ENCODE data around the gene INSIG2.

Gene INSIG2

DNA sequence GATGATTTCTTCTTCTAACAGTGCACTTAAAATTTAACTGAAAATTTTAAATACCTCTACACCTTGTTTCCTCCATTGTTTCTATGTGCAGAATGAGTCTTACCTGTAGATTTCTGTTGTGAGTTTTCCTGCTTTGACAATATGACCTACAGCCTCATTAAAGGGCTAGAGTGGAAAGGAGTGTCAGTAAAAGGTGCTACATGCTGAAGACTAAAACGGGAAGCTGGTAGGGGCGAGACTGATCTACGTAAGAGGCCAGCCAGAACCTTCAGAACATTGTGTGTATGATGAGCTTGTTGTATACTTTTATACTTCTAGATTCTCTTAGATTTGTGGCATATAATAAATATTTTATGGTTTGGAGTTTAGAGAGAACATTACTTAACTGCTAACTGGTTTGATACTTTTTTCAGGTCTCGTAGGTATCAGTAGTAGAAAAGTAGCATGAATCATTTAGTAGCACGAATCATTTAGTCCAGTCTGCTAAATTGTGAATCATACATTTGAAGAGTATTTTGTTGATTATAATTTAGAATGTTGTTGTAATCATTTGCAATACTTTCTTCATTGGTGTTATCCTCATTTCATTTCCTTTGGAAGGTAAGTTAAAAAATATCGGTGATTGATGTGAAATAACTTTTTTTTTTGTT lies 14.3 kb downstream of the INSIG2 start:
- DNase-seq (ENCODE audit: low read depth in 3 of 3): no peak

- DNase-seq (ENCODE audit: low read depth in 3 of 3): no peak
Measured at GRCh38 chr2:118103951-118104940, 16.0 kb downstream of the INSIG2 start.

DNA sequence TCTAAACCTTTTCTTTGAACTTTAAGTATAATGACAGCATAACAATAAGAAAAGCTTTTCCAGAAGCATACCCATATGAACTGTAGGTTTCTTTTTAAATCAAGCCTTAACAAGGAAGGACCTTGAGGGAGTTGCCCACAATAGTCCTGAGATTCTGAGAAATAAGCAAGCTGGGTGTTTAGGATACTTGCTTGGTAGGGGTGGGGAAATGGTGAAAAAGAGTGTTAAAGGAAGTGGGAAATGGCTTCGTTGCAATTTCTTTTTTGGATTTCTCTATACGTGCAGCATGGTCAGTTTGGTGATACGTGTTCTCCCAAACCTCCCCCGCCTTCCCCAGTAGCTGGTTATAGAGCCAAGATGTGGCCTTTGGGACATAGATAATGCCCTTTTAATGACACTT lies 17.2 kb downstream of the INSIG2 start:
- no peak for DNase-seq (ENCODE audit: low read depth in 3 of 3)

DNA sequence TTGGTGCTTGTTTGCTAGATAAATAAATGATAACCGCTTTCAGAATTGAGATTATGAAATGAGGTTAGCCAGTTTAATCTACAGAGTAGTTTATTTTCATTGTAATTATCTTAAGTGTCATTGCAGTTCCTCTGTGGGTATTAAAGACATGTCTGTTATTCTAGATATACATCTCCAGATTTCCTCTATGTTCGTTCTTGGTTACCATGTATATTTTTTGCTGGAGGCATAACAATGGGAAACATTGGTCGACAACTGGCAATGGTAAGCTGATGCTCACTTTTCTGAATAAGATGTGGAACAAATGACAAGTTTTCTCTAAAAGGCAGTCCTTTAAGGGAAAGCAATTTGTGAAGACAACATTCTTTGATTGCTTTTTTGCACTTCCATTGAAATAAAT lies 18.7 kb downstream of the INSIG2 start:
- no peak for DNase-seq (ENCODE audit: low read depth in 3 of 3)

DNA sequence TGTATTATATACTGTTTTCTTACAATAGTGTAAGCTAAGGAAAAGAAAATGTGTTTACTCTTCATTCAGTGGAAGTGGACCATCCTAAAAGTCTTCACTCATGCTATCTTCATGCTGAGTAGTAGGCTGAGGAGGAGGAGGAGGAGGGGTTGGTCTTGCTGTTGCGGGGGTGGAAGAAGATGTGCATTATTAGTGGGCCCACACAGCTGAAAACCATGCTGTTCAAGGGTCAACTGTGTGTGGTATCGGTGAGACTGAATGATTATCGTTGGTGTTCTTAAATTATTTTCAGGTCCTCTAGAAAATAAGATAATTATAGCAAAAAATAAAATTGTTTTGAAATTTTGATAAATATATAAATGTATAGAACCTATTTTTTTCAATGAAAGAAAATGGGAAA lies 22.0 kb downstream of the INSIG2 start:
- DNase-seq (ENCODE audit: low read depth in 3 of 3): no peak

DNA sequence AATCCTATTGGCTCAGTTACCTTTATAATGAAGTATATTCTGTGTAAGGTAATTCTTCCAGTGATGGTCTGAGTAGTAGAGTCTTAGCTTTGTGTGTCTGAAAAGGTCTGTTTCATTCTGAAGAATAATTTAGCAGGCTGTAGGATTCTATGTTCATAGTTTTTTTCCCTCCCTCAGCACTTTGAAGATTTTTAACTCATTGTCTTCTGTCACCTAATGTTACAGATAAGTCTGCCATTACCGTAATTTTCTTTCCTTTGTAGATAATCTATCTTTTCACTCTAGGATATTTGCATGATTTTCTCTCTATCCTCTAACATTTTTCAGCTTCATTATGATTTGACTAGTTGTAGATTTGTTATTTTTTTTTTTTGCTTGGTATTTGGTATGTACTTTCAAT lies 22.7 kb downstream of the INSIG2 start:
- no peak for DNase-seq (ENCODE audit: low read depth in 3 of 3)

DNA sequence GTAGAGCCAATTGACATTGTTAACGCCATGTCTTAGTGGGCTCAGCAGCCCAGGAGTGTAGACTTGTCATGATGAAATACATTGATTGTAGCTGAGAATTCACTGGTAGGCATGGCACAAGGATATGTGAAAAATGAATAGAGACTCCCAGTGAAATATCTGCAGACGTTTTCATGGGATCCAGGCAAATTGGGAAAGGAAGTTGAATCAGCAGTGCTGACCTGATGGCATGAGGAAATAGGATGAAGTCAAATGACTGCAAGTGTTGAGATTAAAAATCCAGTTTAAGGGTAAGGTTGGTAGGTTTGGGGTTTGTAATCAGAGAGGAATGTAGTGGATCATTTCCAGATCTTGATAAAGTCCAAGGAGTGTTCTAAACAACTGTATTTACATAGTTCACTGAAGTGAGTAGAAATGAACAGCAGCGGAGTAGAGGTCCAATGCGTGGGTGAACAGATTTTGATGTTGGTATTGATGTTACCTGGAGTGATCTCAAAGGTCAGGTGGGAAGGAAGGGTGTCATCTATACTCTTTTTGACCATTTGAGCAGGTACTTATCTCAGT lies 24.6 kb downstream of the INSIG2 start:
- DNase-seq (ENCODE audit: low read depth in 3 of 3): no peak

GRCh38 chr2:118114863-118115262 lies 26.6 kb downstream of the INSIG2 start:
- no peak for DNase-seq (ENCODE audit: low read depth in 3 of 3)

GRCh38 chr2:118115761-118116160 lies 27.5 kb downstream of the INSIG2 start:
- DNase-seq (ENCODE audit: low read depth in 3 of 3): no peak

- DNase-seq (ENCODE audit: low read depth in 3 of 3): no peak
Measured at GRCh38 chr2:118118479-118118878, 30.2 kb downstream of the INSIG2 start.

- DNase-seq (ENCODE audit: low read depth in 3 of 3): no peak
Measured at GRCh38 chr2:118119158-118119727, 31.0 kb downstream of the INSIG2 start.

- no peak for DNase-seq (ENCODE audit: low read depth in 3 of 3)
Measured at GRCh38 chr2:118119761-118120400, 31.6 kb downstream of the INSIG2 start.

GRCh38 chr2:118120401-118120780 lies 32.1 kb downstream of the INSIG2 start:
- no peak for DNase-seq (ENCODE audit: low read depth in 3 of 3)

DNA sequence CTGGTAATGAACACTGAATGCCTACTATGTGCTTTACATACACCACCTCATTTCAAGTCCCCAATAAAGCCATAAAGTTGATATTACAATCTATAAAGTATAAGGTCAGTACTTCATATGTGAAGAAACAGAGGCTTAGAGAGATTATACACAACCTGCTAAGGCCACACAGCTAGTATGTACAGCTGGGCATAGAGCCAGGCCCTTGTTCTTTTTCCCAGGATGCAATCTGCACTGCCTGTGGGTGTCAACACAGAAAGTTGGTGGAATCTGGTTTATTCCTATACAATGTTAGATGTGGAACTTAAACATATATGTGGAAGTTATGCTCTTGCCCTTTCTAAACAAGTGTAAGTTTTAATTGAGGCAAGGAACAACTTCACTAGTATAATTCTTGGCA lies 32.8 kb downstream of the INSIG2 start:
- no peak for DNase-seq (ENCODE audit: low read depth in 3 of 3)

DNA sequence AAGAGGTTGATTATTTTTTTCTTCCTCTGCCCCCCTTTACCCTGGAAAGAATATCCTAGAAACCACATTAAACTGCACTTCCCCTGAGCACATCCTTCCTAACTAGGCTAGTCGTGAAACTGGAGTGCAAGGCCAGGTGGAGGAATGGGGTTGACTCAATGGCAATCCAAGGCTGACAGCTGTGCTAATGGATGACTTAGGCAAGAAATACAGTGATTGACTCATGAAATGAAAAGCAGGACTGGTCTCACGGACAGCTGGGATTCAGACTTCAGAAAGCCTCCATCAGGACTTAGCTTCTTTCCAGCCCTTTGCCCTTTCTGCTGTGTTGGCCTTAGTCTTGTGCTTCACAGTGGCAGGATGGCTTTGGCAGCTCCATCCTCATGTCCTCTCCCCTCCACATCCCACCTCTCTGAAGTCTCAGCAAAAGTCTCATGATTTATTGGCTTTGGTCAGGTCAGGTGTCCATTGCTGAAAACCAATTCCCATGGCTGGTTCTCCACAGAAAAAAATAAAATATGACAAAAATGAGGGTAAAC lies 33.8 kb downstream of the INSIG2 start:
- DNase-seq (ENCODE audit: low read depth in 3 of 3): no peak

GRCh38 chr2:118122594-118123281 lies 34.5 kb downstream of the INSIG2 start:
- DNase-seq (ENCODE audit: low read depth in 3 of 3): no peak

- no peak for DNase-seq (ENCODE audit: low read depth in 3 of 3)
Measured at GRCh38 chr2:118123561-118124232, 35.4 kb downstream of the INSIG2 start.

DNA sequence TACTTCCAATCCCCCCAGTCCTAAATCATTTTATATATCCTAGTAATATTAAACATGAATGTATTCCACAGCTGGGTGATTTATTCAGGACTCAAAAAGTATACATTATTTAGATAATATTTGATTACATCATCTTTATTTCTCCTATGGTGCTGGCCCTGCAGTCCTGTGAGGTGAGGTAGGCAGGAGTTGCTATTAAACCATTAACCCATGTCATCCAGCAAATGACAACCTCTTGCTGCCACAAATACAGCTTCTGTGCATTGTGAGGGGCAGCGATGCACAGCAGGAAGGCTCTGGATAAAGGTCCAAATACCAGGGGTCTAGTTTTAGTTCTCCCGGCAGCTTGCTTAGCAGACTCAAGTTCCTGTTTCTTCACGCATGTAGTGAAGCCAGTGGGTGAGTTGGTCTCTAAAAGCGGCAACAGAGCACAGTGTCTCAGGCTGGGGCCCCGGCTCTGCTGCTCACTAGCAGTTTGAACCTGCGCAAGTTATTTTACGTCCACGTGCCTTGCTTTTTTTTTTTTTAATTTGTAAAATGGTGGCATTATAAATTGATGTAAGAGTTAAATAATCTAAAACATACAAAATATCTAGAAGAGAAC lies 36.1 kb downstream of the INSIG2 start:
- DNase-seq (ENCODE audit: low read depth in 3 of 3): no peak

DNA sequence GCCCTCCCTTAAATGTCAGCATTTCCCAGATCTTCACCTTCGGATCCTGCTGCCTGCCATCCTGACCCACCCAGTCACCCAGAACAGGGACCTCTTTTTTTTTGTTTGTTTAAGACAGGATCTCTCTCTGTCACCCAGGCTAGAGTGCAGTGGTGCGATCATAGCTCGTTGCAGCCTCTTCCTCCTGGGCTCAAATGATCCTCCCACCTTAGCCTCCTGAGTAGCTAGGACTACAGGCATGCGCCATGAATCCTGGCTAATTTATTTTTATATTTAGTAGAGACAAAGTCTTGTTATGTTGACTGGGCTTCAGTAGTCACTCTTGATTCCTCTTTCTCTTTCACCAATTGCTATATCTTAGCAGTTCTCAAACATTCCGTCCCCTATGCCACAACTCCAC lies 39.0 kb downstream of the INSIG2 start:
- no peak for DNase-seq (ENCODE audit: low read depth in 3 of 3)

DNA sequence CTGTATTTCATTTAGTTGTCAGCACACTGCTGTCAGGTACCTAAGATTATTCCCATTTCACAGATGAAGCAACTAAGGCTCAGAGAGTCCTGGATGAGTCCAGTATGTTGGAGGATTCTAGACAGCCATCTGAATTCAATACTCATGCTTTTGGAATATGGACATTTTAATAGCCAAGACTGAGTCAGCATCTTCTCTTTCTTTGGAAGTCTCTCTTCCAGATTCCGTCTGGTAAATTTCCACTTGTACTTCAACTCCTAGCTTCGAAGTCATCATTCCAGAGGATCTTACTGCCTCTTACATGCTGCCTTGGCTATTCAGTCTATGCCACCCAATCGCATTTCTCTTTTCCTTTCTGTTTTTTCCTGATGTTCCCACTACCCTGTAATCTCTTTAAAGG lies 40.6 kb downstream of the INSIG2 start:
- DNase-seq (ENCODE audit: low read depth in 3 of 3): no peak

Measured in stimulated activated CD4-positive, alpha-beta T cell treated with anti-CD3 and anti-CD28 coated beads, TNF-alpha, amount 100 ng/mL, for 4 hours (primary cell).